GM06990 (cell line): ENCODE results near the gene LLGL1.

ENCODE experiments used
- DNase-seq: peaks from one replicate; pipeline ENCODE4 v3.0.0-alpha.2; 2011; ENCODE audit not compliant: insufficient read length; ENCODE audit errors: extremely low read depth
- H3K27me3 ChIP-seq: replicated peaks from 2 replicates; pipeline ENCODE4 v1.6.0; 2011; ENCODE audit warnings: low read length; ENCODE audit not compliant: control insufficient read depth, insufficient read depth
- H3K36me3 ChIP-seq: 2 replicates; pipeline ENCODE4 v1.5.1; 2011; ENCODE audit warnings: low read length; ENCODE audit not compliant: control insufficient read depth, insufficient read depth
- H3K4me3 ChIP-seq: replicated peaks from 2 replicates; pipeline ENCODE4 v1.5.1; 2011; ENCODE audit warnings: low read depth, mild to moderate bottlenecking, control low read depth, low read length
- CTCF ChIP-seq: IDR thresholded peaks from 2 replicates; pipeline ENCODE4 v1.5.1; 2011; ENCODE audit warnings: low read length, control low read depth, mild to moderate bottlenecking, inconsistent platforms; ENCODE audit not compliant: insufficient read depth, poor library complexity, severe bottlenecking

LLGL1 gene

GRCh38 chr17:18224387-18225120 lies 881 bp upstream of the LLGL1 start:
- Histone ChIP-seq H3K27me3 (no peaks in the 10 kb centered on the region; the same call in 1 of the 2 replicates), H3K36me3 (no peaks in the 10 kb centered on the region), H3K4me3 (peak overlapping the region; percentile 40; the same call in 1 of the 2 replicates)
- DNase-seq, result no peak
- TF ChIP-seq CTCF, result no peak

GRCh38 chr17:18225642-18226283 lies 328 bp downstream of the LLGL1 start:
- no peak for DNase-seq
- TF ChIP-seq CTCF, result no peak
- H3K36me3 ChIP-seq, result no peaks in the 10 kb centered on the region

DNA sequence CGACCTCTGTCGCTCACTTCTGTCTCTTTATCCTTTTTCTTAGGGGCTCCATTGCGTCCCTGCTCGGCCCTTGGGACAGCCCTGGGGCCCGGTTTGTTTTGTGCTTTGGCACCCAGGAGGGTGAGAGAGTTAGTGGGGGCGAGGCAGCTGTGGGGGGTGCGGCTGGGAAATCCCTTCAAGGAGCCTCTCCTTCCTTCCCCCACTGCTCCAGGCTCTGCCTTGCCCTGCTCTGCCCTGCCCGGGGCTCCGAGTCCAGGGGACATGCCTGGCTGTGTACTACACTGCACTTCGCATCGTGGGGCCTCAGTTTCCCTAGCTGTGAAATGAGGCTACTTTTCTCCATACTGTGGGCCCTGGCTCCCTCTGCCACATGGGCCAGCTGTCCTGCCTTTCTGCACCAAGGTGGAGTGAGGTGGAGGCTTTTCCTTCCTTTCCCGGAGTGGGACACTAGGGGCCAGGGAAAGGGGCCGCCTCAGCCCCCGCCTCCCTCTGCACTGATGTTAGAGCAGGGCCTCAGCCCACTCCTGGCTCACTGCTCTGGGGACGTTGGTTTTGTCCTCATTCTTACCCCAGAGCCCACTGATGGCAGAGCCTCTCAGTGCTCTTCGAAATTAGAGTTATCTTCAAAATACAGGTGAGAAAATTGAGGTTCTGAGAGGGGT lies 980 bp downstream of the LLGL1 start:
- no peak for TF ChIP-seq CTCF
- Histone ChIP-seq H3K36me3 (no peaks in the 10 kb centered on the region), H3K27me3 (no peaks in the 10 kb centered on the region; the same call in 1 of the 2 replicates), H3K4me3 (peak overlapping the region; percentile 64)
- DNase-seq, result no peak

More at GRCh38 chr17:18225642-18226283, 328 bp downstream of the LLGL1 start:
- no peaks in the 10 kb centered on the region; the same call in 1 of the 2 replicates for H3K27me3 ChIP-seq
- peak overlapping the region; percentile 64 for H3K4me3 ChIP-seq

DNA sequence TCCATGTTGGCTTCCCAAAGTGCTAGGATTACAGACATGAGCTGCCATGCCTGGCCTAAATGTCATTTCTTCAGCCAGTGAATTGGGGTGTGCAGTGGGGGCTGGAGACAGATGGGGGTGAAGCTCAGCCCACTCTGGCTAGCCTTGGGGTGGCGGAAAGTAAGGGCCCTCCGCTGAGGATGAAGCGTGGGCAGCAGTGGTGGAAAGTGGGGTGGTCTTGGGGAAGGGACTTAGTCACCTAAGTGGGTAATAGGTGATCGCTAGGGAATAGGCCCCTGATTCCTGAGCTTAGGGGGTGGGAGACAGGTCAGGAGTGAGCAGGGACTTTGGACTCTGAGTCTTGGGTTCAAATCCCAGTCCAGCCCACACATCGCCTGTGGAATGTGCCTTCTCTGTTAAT lies 2.2 kb downstream of the LLGL1 start:
- no peak overlapping the region for H3K4me3 ChIP-seq
- no peaks in the 10 kb centered on the region for H3K27me3 ChIP-seq
- DNase-seq, result no peak
- H3K36me3 ChIP-seq, result no peaks in the 10 kb centered on the region
- TF ChIP-seq CTCF, result no peak

GRCh38 chr17:18228176-18228682 lies 2.8 kb downstream of the LLGL1 start:
- DNase-seq, result no peak
- Histone ChIP-seq H3K27me3 (no peaks in the 10 kb centered on the region), H3K36me3 (no peaks in the 10 kb centered on the region), H3K4me3 (no peak overlapping the region)
- TF ChIP-seq CTCF, result no peak
